Stimulated activated CD4-positive, alpha-beta T cell treated with anti-CD3 and anti-CD28 coated beads, Interleukin-15, amount 100 ng/mL, for 48 hours (primary cell): ENCODE results near the gene MSH5.

Experiments
- DNase-seq, 2 donors: peaks; one replicate each; pipeline ENCODE4 v3.0.0-alpha.2; 2020; ENCODE audit warnings: low read depth in 2 of 2

Gene MSH5

DNA sequence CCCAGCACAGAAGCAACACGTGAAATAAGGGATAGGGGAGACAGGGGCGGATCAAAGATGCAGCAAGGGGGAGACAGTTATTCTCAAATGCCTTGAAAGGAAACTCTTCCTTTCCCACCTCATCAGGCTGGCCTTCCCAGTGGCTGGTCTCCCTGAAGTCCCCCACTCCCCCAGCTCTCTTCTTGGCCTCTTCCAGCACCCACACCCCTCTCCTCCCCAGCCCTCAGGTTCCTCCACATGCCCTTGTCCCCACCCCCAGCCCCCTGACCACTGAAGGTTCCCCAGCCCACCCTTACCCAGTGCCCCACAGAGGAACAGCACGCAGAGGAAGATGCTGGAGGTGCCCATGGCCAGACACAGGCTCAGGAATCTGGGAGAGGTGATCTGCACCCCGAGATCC is 26.3 kb upstream of the MSH5 start:
- DNase-seq: no peak

DNA sequence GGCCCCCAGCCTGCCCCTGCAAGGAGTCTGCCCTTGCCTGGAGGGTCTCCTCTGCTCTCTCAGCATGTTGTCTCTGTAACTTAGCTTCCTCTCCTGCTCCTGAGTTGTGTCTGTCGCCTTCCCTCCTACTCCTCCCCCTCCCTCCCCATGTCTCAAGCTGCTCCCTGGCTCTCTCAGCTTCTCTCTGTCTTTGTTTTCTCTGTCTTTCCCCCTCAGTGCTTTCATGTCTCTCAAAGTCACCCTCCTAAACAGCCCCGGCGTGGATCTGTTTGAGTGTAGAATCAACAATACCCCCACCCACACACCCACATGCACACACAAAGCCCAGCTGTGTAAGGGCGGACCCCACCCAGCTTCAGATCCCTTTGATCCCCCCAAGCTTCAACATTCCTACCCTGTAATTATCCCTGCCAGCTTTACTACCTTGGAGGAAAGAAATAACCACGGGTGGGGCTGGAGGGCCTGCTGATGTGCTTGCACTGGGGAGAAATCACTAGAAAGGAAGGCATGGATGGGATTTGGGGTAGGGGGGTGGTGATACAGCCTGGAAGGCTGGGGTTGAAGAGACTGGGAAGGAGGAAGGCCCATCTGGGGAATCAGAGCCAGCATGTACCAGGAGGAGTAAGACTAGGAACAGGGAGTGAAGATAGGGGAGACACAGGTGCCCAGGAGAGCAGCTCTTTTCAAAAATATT is 25.7 kb upstream of the MSH5 start:
- no peak for DNase-seq

DNA sequence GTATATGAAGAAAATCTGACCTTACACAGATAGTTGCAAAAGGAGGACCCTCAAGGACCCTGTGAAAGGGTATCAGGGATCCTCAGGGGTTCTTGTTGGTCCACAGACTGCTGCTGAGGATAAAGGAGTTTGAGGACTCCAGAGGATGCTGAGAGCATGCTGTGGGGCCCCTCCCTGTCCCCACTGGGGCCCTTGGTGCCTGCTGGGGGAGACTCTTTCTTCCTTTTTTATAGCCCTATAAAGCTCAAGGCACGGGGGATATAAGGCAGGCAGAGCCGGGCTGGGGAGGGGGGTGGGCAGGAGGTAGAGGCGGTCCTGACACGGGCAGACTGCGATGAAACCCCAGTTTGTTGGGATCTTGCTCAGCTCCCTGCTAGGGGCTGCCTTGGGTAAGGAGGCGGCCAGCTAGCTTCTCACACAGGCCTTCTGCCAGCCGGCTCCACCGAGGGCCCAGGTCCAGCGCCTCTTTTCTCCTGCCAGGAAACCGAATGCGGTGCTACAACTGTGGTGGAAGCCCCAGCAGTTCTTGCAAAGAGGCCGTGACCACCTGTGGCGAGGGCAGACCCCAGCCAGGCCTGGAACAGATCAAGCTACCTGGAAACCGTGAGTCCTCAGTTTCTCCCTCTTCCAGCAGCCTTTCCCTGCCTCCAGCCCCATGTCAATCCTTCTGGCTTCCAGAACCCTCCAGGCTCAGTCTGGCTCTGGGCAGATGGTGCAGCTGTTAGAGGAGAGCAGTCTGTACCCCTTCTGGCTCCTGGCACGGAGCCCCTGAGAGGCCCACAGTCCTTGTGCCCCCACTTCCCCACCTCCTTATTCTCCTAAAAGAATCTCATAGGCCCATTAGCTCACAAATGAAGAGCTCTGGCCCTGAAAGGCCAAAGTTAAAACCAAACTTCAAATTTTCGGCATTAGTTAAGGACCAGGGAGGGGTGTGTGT is 24.5 kb upstream of the MSH5 start, which contains the start of gene LY6G6D:
LY6G6D (plus strand) TSS at position 327 of the 937 bp plus-strand sequence; CDS start at position 335, 8 bp downstream.
- no peak for DNase-seq

GRCh38 chr6:31717499-31718222 is 22.1 kb upstream of the MSH5 start:
- DNase-seq: no peak

DNA sequence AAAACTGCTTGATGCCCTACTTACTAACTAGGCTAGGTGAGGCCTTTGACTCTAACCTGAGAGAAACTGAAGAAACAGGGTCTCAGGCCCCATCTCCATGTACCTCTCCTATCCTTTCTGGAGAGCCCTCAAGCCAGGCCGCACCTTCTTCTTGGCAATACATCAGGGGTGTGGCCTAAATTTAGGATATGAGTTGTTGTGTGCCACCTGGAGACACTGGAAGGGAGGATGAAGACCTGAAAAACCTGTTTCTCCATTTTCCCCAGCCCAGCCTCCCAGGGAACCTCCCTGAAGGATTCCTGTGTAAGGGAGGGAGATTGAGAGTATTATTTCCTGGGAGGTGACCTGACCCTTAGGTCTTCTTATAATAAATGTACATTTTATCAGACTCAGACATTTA is 21.5 kb upstream of the MSH5 start:
- no peak for DNase-seq

DNA sequence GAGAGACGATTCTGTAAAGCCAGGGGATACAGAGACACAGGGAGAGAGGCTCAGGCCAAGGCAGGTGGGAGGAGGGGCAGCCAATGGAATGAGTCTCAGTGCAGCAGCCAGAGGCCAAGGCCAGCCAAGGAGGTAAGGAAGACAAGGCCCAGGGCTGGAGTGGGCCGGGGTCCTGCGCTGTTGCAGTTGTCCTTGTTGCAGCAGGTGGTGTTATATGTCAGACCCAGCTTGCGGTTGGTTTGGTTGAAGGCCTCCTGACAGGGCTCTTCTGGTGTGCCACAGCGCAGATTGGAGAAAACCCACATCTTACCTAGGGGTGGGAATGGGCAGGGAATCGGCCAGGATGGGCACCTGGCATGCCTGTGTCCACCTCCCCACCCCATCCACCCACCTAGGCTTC is 20.8 kb upstream of the MSH5 start:
- no peak for DNase-seq

DNA sequence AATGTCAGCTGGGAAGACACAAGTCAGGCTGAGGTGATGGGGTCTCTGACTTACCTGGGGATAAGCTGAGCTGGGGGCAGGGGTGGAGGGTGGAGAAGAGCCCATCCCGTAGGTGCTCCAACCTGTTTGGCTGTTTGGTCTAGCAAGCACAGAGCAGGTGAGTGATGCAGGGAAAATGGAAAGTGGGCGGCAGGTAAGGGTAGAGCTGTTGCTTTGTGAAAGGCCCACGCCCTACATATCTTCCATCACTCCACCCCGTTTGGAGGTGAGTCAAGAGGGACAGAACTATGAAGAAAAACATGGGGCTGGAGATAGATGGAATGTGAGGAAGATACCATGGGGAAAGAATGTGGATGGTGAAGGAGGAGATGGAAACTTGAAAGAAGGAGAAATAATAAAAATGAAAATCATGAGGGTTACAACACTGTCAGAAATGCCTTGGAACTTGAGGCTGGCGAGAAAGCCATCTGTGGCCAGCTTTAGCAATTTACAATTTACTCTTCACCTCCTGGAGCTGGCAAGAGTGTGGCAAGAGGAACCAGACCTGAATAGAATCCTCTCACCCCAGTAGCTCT is 19.5 kb upstream of the MSH5 start:
- DNase-seq: no peak

DNA sequence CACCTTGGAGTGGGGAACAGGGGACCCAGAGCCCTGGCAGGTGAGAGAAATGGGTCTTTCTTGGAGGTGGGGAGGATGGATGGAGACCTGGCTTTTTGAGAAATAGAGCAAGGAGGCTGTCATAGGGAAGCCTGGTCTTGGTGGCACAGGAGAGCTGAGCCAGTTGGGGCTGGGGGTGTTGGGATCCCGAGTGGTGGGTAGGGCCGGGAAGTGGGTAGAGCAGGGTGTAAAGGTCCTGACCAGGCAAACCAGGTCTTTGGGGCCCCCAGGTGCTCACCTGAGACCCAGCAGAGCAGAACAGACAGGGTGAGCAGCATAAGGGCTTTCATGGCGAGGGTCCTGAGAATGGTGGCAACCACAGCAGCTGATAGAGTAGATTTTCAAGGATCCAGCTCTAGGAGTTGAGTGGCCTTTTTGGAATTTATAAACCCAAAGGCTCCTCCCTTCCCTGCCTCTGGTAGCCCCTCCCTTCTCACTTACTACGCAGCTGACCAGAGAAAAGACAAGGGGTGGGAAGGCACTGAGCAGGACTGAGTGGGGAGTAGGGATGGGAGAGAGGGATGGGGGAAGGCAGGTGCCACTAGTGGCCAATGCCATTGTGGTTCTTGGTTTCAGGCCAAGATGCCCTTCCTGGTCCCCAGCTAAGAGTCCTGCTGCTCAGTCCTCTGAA is 18.3 kb upstream of the MSH5 start, which contains the start of gene LY6G6C:
LY6G6C (minus strand) TSS at position 396 of the 670 bp plus-strand sequence; CDS start at position 329, 67 bp downstream.
- no peak for DNase-seq

DNA sequence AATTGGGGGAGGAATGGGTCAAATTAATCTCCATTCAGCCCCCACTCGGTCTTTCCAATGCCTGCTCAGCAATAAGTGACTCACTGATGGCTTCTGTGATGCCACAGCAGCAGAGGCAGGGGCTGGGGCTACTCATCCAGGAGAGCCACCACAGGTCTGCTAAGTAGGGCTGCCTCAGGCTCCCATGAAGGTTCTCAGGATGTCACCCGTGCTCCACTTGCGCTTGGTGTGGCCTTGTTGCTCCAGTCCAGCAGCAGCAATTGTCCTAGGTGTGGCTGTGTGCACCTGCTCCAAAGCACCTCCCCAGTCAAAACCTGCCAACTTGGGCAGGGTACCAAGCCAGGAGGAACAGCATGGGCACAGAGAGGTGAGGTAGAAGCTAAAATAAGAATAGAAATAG is 17.6 kb upstream of the MSH5 start:
- DNase-seq: no peak

GRCh38 chr6:31723245-31723979 is 16.4 kb upstream of the MSH5 start, which contains the start of gene MPIG6B:
MPIG6B (plus strand) TSS chr6:31723373; CDS start chr6:31723384, 11 bp downstream.
- DNase-seq: no peak

DNA sequence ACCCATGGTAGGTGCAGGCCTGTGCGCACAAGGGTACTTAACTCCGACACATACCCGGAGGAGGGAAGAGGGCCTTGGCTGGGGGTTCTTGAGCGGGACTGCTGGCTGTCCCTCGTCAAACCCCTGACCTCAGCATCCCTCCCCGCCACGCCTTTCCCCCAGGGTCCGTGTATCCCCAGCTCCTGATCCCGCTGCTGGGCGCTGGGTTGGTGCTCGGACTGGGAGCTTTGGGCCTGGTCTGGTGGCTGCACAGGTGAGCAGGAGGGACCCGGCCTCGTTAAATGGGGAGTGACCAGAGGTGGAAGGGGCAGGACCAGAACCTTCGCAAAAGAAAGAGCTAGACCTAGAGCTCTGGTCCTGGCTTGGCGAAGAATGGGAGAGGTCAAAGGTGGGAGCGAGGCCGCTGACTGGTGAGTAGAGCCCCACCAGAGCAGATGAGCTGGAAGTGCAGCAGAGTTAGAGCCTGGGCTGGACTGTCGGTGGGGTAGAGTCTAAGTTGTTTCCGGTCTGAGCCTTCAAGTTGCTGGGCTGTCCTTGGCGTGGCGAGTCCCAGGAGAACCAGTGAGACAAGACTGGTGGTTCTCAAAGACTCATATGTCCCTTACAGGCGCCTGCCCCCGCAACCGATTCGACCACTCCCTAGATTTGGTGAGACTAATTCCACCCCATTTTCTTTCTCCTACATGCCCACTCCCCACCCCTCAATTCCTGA is 15.7 kb upstream of the MSH5 start:
- DNase-seq: no peak

- no peak for DNase-seq
Observed at GRCh38 chr6:31725502-31726350, 14.1 kb upstream of the MSH5 start.

DNA sequence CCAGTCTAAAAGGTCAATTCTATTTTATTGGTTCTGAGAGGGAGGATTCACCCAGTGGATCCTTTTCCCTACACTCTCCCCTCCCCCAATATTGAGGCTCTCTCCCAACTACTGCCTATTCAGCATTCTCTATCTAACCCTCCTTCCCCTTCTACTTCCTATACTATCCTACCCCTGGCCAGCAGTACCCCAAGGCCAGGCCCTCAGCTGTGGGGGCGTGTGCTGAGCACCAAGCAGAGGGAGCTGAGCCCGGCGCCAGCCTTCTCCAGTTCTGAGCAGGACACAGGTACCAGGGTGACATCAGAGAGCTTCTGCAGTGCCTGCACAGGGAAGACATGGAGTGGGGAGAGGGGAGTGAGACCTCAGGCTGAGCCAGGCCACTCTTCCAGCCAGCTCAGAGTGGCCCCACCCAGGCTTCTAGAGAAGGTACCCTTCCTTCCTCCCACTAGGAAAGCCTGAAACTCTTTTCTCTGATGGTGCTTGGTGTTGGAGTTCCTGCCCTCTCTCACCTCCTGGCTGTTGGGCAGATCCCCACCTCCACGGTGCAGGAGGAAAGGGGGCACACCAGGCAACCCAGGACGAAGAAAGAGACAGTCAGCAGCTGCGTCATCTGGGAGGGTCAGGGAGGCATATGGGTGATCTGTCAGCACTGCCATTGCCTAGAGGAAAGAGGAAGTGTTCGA is 12.6 kb upstream of the MSH5 start:
- no peak for DNase-seq

GRCh38 chr6:31727717-31728671 is 11.8 kb upstream of the MSH5 start:
- no peak for DNase-seq

- no peak for DNase-seq
Observed at GRCh38 chr6:31728767-31729514, 10.9 kb upstream of the MSH5 start, which contains the start of gene DDAH2. DDAH2 (minus strand) TSS chr6:31729299; CDS start chr6:31729161, 138 bp downstream.

GRCh38 chr6:31729515-31729978 is 10.3 kb upstream of the MSH5 start:
- peak; percentile 56 to 74 for DNase-seq
